ENCODE results near the gene MAMSTR.

MAMSTR gene

GRCh38 chr19:48708471-48708870 lies 11.1 kb downstream of the MAMSTR start:
- H3K9me3 ChIP-seq (ENCODE audit: severe bottlenecking) = no peaks in the 10 kb centered on the region
- no peak for DNase-seq
- H3K27me3 ChIP-seq (ENCODE audit: insufficient read depth, low read depth, severe bottlenecking) = no peaks in the 10 kb centered on the region
- TF ChIP-seq CTCF (IDR thresholded peaks at IDR 0.05; ENCODE audit: low read depth, low read length) = no peak
- H3K4me3 ChIP-seq (ENCODE audit: low read depth, low read length) = no peak overlapping the region
- no peak overlapping the region for H3K27ac ChIP-seq
- H3K36me3 ChIP-seq = no peaks in the 10 kb centered on the region

- TF ChIP-seq CTCF (IDR thresholded peaks at IDR 0.05; ENCODE audit: low read depth, low read length) = no peak
- Histone ChIP-seq H3K27me3 (ENCODE audit: insufficient read depth, low read depth, severe bottlenecking) (no peaks in the 10 kb centered on the region), H3K36me3 (no peaks in the 10 kb centered on the region), H3K9me3 (ENCODE audit: severe bottlenecking) (no peaks in the 10 kb centered on the region), H3K4me3 (ENCODE audit: low read depth, low read length) (no peak overlapping the region), H3K27ac (no peak overlapping the region)
- no peak for DNase-seq
Measured at GRCh38 chr19:48705431-48705830, 14.1 kb downstream of the MAMSTR start.

GRCh38 chr19:48703316-48703715 lies 16.2 kb downstream of the MAMSTR start:
- Histone ChIP-seq H3K9me3 (ENCODE audit: severe bottlenecking) (no peaks in the 10 kb centered on the region), H3K27ac (no peak overlapping the region), H3K4me3 (ENCODE audit: low read depth, low read length) (no peak overlapping the region), H3K27me3 (ENCODE audit: insufficient read depth, low read depth, severe bottlenecking) (no peaks in the 10 kb centered on the region), H3K36me3 (no peaks in the 10 kb centered on the region)
- DNase-seq = no peak
- TF ChIP-seq CTCF (IDR thresholded peaks at IDR 0.05; ENCODE audit: low read depth, low read length) = no peak

- H3K27me3 ChIP-seq (ENCODE audit: insufficient read depth, low read depth, severe bottlenecking) = no peaks in the 10 kb centered on the region
- no peaks in the 10 kb centered on the region for H3K36me3 ChIP-seq
- no peak for TF ChIP-seq CTCF (IDR thresholded peaks at IDR 0.05; ENCODE audit: low read depth, low read length)
- H3K27ac ChIP-seq = no peak overlapping the region
- no peaks in the 10 kb centered on the region for H3K9me3 ChIP-seq (ENCODE audit: severe bottlenecking)
- no peak overlapping the region for H3K4me3 ChIP-seq (ENCODE audit: low read depth, low read length)
- no peak for DNase-seq
Measured at GRCh38 chr19:48702701-48703100, 16.8 kb downstream of the MAMSTR start.

GRCh38 chr19:48698046-48698445 lies 21.5 kb downstream of the MAMSTR start:
- Histone ChIP-seq H3K27ac (no peak overlapping the region), H3K4me3 (ENCODE audit: low read depth, low read length) (no peak overlapping the region), H3K36me3 (no peaks in the 10 kb centered on the region), H3K9me3 (ENCODE audit: severe bottlenecking) (no peaks in the 10 kb centered on the region), H3K27me3 (ENCODE audit: insufficient read depth, low read depth, severe bottlenecking) (no peaks in the 10 kb centered on the region)
- DNase-seq = no peak
- TF ChIP-seq CTCF (IDR thresholded peaks at IDR 0.05; ENCODE audit: low read depth, low read length) = no peak

GRCh38 chr19:48696353-48697010 lies 23.0 kb downstream of the MAMSTR start:
- no peaks in the 10 kb centered on the region for H3K27me3 ChIP-seq (ENCODE audit: insufficient read depth, low read depth, severe bottlenecking)
- H3K36me3 ChIP-seq = no peaks in the 10 kb centered on the region
- peak; percentile 56 for DNase-seq
- no peak for TF ChIP-seq CTCF (IDR thresholded peaks at IDR 0.05; ENCODE audit: low read depth, low read length)
- H3K27ac ChIP-seq = peak overlapping the region; percentile 57
- peak overlapping the region; percentile 54 for H3K4me3 ChIP-seq (ENCODE audit: low read depth, low read length)
- no peaks in the 10 kb centered on the region for H3K9me3 ChIP-seq (ENCODE audit: severe bottlenecking)

All from WERI-Rb-1 (cell line).